ENCODE measurements around the gene QPCT. TPM values are rescaled to one million over a fixed set of nuclear protein-coding genes. Genes with fewer than 3 reads are reported as not detected.
"Not testable (repeated sequence)": the region's sequence is repeated elsewhere in the genome, so short reads cannot be mapped to it uniquely, and the experiment has no call there.

Gene QPCT
- total and polyA plus RNA-seq, 9 donors = 3.3 to 10.2 (median 6.3) TPM

DNA sequence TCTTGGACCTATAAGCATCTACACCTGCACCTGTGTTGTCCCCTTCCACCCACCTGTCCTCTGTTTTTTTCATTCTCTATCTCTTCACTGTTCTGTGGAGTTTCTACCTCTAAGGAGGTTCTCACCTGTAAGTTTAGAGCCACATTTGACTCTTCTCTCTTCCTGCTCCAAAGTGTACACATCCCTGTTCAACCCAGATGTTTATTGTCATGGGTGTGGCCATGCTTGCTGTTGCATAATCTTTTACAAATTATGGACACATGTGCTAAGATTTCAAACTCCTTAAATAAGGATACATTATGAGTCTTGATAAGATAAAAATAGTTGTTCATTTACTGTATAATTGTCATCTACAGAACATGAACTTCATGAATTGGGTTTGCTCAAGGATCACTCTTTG is 27.6 kb downstream of the QPCT start:
- H3K9me3 ChIP-seq (replicated peaks; ENCODE audit: control insufficient read depth, low read depth, low read length) = no peaks in the 10 kb centered on the region
- H3K36me3 ChIP-seq (ENCODE audit: control insufficient read depth, insufficient read depth, low read length) = no peaks in the 10 kb centered on the region
- no peak overlapping the region for H3K27ac ChIP-seq (ENCODE audit: low read length)
- no peaks in the 10 kb centered on the region for H3K27me3 ChIP-seq (ENCODE audit: control insufficient read depth, insufficient read depth, low read length)
- no peak for DNase-seq
- peaks cover 7% of the 10 kb centered on the region for H3K4me1 ChIP-seq (ENCODE audit: control insufficient read depth, insufficient read depth, low read length)
- no peak overlapping the region for H3K4me3 ChIP-seq (ENCODE audit: low read length)

DNA sequence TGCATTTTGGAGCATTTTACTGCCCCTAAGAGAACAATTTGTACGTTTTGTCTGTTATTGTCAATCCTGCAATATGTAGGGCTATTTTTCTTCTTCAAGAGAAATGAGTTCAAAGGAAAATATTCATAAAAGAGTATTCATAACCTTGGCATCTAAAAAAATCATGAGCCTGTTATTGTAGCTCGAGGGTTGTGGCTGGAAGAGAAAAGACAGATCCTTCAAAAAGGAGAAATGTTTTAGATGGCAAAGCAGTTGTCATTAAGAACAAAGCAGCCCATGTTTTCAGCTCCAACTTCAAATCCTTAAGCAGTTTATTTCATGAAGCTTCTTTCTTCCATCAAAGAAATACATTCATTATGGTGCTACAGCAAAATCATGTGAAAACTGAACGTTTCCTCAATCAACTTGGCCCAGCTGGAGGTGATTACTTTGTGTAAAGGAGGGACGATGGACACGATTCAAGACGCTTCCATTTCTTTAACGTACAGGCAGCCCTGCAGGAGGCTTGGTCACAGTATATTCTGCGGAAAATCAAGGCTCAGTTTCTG is 31.4 kb downstream of the QPCT start:
- peak; percentile 80 for DNase-seq
- Histone ChIP-seq H3K4me3 (ENCODE audit: low read length) (no peak overlapping the region), H3K27me3 (ENCODE audit: control insufficient read depth, insufficient read depth, low read length) (no peaks in the 10 kb centered on the region), H3K9me3 (replicated peaks; ENCODE audit: control insufficient read depth, low read depth, low read length) (no peaks in the 10 kb centered on the region), H3K36me3 (ENCODE audit: control insufficient read depth, insufficient read depth, low read length) (no peaks in the 10 kb centered on the region), H3K27ac (ENCODE audit: low read length) (peak overlapping the region; percentile 74), H3K4me1 (ENCODE audit: control insufficient read depth, insufficient read depth, low read length) (peaks cover 7% of the 10 kb centered on the region)
- WGBS (ENCODE audit: insufficient coverage) = 37% methylated on average over 6 of the region's 8 CpGs

- Histone ChIP-seq H3K4me1 (ENCODE audit: control insufficient read depth, insufficient read depth, low read length) (peaks cover 7% of the 10 kb centered on the region), H3K9me3 (replicated peaks; ENCODE audit: control insufficient read depth, low read depth, low read length) (no peaks in the 10 kb centered on the region), H3K27ac (ENCODE audit: low read length) (peak overlapping the region; percentile 74), H3K36me3 (ENCODE audit: control insufficient read depth, insufficient read depth, low read length) (no peaks in the 10 kb centered on the region), H3K27me3 (ENCODE audit: control insufficient read depth, insufficient read depth, low read length) (no peaks in the 10 kb centered on the region), H3K4me3 (ENCODE audit: low read length) (no peak overlapping the region)
- WGBS (ENCODE audit: insufficient coverage) = 49% methylated on average over 5 of the region's 9 CpGs
- peak; percentile 87 for DNase-seq
Measured at GRCh38 chr2:37376421-37377186, 32.2 kb downstream of the QPCT start.

DNA sequence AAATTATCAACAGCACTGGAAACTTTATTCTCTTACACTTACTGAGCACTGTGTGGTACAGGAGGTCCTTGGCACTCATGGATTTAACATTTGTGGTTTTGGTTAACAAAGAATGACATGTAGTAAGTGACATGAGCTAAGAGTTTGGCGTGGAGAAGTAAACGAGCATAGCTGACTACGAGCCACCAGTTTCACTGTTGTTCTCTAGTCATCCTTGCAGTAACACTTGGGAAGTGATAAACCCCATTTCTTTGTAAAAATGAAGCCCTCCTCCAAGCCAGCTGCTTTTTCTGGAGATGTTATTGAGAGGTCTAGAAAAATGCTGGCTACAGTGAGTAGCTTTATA is 32.7 kb downstream of the QPCT start:
- Histone ChIP-seq H3K9me3 (replicated peaks; ENCODE audit: control insufficient read depth, low read depth, low read length) (no peaks in the 10 kb centered on the region), H3K27ac (ENCODE audit: low read length) (no peak overlapping the region), H3K4me1 (ENCODE audit: control insufficient read depth, insufficient read depth, low read length) (peaks cover 7% of the 10 kb centered on the region), H3K27me3 (ENCODE audit: control insufficient read depth, insufficient read depth, low read length) (no peaks in the 10 kb centered on the region), H3K4me3 (ENCODE audit: low read length) (no peak overlapping the region), H3K36me3 (ENCODE audit: control insufficient read depth, insufficient read depth, low read length) (no peaks in the 10 kb centered on the region)
- DNase-seq = peak; percentile 76
- WGBS (ENCODE audit: insufficient coverage) = no CpG with 5 or more reads among the region's 3 CpGs

DNA sequence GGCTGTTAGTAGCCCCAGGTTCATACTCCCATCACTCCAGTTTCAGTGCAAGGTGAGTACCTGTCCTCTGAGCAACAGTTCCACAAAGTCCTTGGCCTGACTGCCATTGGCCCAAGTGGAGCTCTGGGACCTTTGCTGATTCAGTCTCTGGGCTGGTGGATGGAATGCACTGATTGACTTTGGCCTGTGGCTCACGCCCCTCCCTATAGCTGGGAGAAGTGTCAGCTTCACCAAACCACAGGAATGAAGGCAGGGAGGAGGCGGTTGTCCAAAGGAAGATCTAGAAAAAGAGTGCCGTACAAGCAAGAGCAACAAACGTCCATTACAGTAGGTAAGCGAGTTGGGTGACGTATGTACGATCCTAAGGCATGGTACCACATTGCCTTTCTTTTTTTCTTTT is 34.0 kb downstream of the QPCT start:
- DNase-seq = no peak
- H3K36me3 ChIP-seq (ENCODE audit: control insufficient read depth, insufficient read depth, low read length) = no peaks in the 10 kb centered on the region
- 0% methylated on average over 1 of the region's 7 CpGs for WGBS (ENCODE audit: insufficient coverage)
- no peaks in the 10 kb centered on the region for H3K9me3 ChIP-seq (replicated peaks; ENCODE audit: control insufficient read depth, low read depth, low read length)
- H3K27ac ChIP-seq (ENCODE audit: low read length) = no peak overlapping the region
- H3K27me3 ChIP-seq (ENCODE audit: control insufficient read depth, insufficient read depth, low read length) = no peaks in the 10 kb centered on the region
- H3K4me1 ChIP-seq (ENCODE audit: control insufficient read depth, insufficient read depth, low read length) = peaks cover 7% of the 10 kb centered on the region
- H3K4me3 ChIP-seq (ENCODE audit: low read length) = no peak overlapping the region

GRCh38 chr2:37379881-37380296 is 35.5 kb downstream of the QPCT start:
- H3K27me3 ChIP-seq (ENCODE audit: control insufficient read depth, insufficient read depth, low read length) = no peaks in the 10 kb centered on the region
- H3K9me3 ChIP-seq (replicated peaks; ENCODE audit: control insufficient read depth, low read depth, low read length) = no peaks in the 10 kb centered on the region
- no peaks in the 10 kb centered on the region for H3K36me3 ChIP-seq (ENCODE audit: control insufficient read depth, insufficient read depth, low read length)
- H3K4me3 ChIP-seq (ENCODE audit: low read length) = no peak overlapping the region
- no peak for DNase-seq
- peaks cover 7% of the 10 kb centered on the region for H3K4me1 ChIP-seq (ENCODE audit: control insufficient read depth, insufficient read depth, low read length)
- no peak overlapping the region for H3K27ac ChIP-seq (ENCODE audit: low read length)
- WGBS (ENCODE audit: insufficient coverage) = 83% methylated on average over 2 of the region's 5 CpGs

- not testable (repeated sequence) for H3K4me1 ChIP-seq (ENCODE audit: control insufficient read depth, insufficient read depth, low read length); H3K36me3 ChIP-seq (ENCODE audit: control insufficient read depth, insufficient read depth, low read length); H3K4me3 ChIP-seq (ENCODE audit: low read length); DNase-seq; H3K27ac ChIP-seq (ENCODE audit: low read length); H3K27me3 ChIP-seq (ENCODE audit: control insufficient read depth, insufficient read depth, low read length); H3K9me3 ChIP-seq (replicated peaks; ENCODE audit: control insufficient read depth, low read depth, low read length)
- no CpG with 5 or more reads among the region's 4 CpGs for WGBS (ENCODE audit: insufficient coverage)
Measured at GRCh38 chr2:37380787-37381186, 36.4 kb downstream of the QPCT start.

- WGBS (ENCODE audit: insufficient coverage) = 67% methylated on average over 2 of the region's 4 CpGs
- peak; percentile 43 for DNase-seq
- not testable (repeated sequence) for H3K9me3 ChIP-seq (replicated peaks; ENCODE audit: control insufficient read depth, low read depth, low read length); H3K4me3 ChIP-seq (ENCODE audit: low read length); H3K27ac ChIP-seq (ENCODE audit: low read length); H3K27me3 ChIP-seq (ENCODE audit: control insufficient read depth, insufficient read depth, low read length); H3K4me1 ChIP-seq (ENCODE audit: control insufficient read depth, insufficient read depth, low read length); H3K36me3 ChIP-seq (ENCODE audit: control insufficient read depth, insufficient read depth, low read length)
Measured at GRCh38 chr2:37384261-37384660, 39.8 kb downstream of the QPCT start.

DNA sequence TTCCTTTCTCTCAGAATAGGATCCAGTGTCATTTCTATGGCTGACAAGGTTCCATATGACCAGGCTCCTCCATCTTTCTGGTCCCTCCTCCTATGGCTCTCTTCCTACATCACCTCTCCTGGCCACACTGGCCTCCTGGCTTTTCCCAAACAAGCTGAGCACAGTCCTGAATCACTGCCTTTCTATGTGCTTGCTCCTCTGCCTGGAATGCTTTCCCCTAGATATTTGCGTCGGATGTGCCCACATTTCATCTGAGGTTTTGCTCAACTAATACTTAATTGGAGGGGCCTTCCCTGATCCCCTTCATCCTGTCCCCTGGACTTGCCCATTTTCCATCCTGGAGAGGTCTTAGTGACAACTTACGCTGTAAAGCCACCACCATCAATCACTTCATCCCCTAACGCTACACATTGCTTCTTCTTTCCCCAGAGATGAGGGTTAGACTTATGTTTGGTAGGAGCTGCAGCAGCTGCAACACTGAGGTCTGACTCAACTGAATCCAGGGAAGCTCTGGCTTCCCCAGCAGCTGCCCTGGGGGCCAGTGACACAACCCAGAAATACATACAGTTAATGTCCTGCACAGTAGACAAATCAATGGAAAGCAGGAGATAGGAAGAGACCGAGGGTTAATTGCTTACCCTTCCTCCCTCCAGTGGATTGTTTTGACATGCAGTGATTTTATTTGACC is 42.9 kb downstream of the QPCT start:
- 69% methylated on average over 2 of the region's 5 CpGs for WGBS (ENCODE audit: insufficient coverage)
- Histone ChIP-seq H3K27ac (ENCODE audit: low read length) (no peak overlapping the region), H3K9me3 (replicated peaks; ENCODE audit: control insufficient read depth, low read depth, low read length) (no peaks in the 10 kb centered on the region), H3K36me3 (ENCODE audit: control insufficient read depth, insufficient read depth, low read length) (no peaks in the 10 kb centered on the region), H3K4me1 (ENCODE audit: control insufficient read depth, insufficient read depth, low read length) (peaks cover 7% of the 10 kb centered on the region), H3K4me3 (ENCODE audit: low read length) (no peak overlapping the region), H3K27me3 (ENCODE audit: control insufficient read depth, insufficient read depth, low read length) (peaks cover 3% of the 10 kb centered on the region)
- peak; percentile 16 for DNase-seq

GRCh38 chr2:37388074-37388473 is 43.6 kb downstream of the QPCT start:
- 80% methylated on average over 1 of the region's 2 CpGs for WGBS (ENCODE audit: insufficient coverage)
- no peak for DNase-seq
- Histone ChIP-seq H3K27me3 (ENCODE audit: control insufficient read depth, insufficient read depth, low read length) (peaks cover 3% of the 10 kb centered on the region), H3K27ac (ENCODE audit: low read length) (no peak overlapping the region), H3K36me3 (ENCODE audit: control insufficient read depth, insufficient read depth, low read length) (no peaks in the 10 kb centered on the region), H3K4me3 (ENCODE audit: low read length) (no peak overlapping the region), H3K9me3 (replicated peaks; ENCODE audit: control insufficient read depth, low read depth, low read length) (no peaks in the 10 kb centered on the region), H3K4me1 (ENCODE audit: control insufficient read depth, insufficient read depth, low read length) (peaks cover 7% of the 10 kb centered on the region)
